OCI-LY7 (cell line): Measurements from ENCODE around the gene AUTS2.

ENCODE experiments used
- EZH2phosphoT487 ChIP-seq: fragments of 200-600 bp; sonication (generic); IDR thresholded peaks from 2 replicates; pipeline ENCODE4 v1.6.1; 2018; ENCODE audit warnings: low read depth, borderline replicate concordance, mild to moderate bottlenecking, mixed run types, antibody characterized with exemption, low read length, moderate library complexity, mixed read lengths
- TF ChIP-seq, protein P1 (sequence below): fragments of 200-600 bp; sonication (generic); conservative IDR thresholded peaks from 2 replicates; pipeline ENCODE4 v1.5.1; 2014; ENCODE audit warnings: mild to moderate bottlenecking, antibody characterized with exemption, low read length, moderate library complexity, mixed read lengths

DNA sequence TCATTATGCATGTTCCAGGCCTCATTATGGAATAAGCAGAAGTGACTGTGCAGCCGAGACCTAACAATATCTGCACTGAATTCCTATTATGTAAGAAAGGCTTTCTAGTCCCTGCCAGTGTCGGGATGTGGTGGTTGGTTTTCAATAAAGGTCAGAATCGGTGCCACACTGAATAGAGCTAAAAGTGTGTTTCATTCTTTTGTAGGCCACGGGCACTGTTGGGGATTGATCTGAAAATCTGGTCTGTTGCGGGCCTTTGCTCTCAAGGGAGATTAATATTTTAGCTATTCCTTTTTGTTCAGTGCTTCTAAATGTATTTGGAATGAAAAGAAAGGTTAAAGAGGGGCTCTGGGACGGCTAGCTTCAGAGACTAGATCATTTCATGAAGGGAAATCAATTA, 974.3 kb downstream of the AUTS2 start:
- TF ChIP-seq, protein P1, sequence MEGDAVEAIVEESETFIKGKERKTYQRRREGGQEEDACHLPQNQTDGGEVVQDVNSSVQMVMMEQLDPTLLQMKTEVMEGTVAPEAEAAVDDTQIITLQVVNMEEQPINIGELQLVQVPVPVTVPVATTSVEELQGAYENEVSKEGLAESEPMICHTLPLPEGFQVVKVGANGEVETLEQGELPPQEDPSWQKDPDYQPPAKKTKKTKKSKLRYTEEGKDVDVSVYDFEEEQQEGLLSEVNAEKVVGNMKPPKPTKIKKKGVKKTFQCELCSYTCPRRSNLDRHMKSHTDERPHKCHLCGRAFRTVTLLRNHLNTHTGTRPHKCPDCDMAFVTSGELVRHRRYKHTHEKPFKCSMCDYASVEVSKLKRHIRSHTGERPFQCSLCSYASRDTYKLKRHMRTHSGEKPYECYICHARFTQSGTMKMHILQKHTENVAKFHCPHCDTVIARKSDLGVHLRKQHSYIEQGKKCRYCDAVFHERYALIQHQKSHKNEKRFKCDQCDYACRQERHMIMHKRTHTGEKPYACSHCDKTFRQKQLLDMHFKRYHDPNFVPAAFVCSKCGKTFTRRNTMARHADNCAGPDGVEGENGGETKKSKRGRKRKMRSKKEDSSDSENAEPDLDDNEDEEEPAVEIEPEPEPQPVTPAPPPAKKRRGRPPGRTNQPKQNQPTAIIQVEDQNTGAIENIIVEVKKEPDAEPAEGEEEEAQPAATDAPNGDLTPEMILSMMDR = no peak
- no peak for TF ChIP-seq EZH2phosphoT487
